Loucy (cell line): ENCODE data around the gene WDR83.
A peak's percentile ranks its signal among the peaks of the same experiment; 100 is the strongest.

Source experiments
- H2AFZ ChIP-seq: fragments of 200-600 bp; sonication (generic); 2 replicates; pipeline ENCODE4 v1.6.0; 2016; ENCODE audit warnings: antibody characterized with exemption, mild to moderate bottlenecking, low read length, moderate library complexity
- H3F3A ChIP-seq: fragments of 200-600 bp; 2 replicates; pipeline ENCODE4 v1.6.0; 2016; ENCODE audit warnings: antibody characterized with exemption, low read depth, mild to moderate bottlenecking
- H3K27me3 ChIP-seq: fragments of 200-600 bp; sonication (generic); 2 replicates; pipeline ENCODE4 v1.6.1; 2014; ENCODE audit warnings: low read length, mild to moderate bottlenecking; ENCODE audit not compliant: insufficient read depth, poor library complexity, severe bottlenecking
- H3K36me3 ChIP-seq: fragments of 200-600 bp; sonication (generic); 2 replicates; pipeline ENCODE4 v1.6.1; 2016; ENCODE audit warnings: low read length; ENCODE audit not compliant: insufficient read depth
- H3K4me1 ChIP-seq: fragments of 200-600 bp; sonication (generic); 2 replicates; pipeline ENCODE4 v1.5.1; 2014; ENCODE audit warnings: low read length, mild to moderate bottlenecking; ENCODE audit not compliant: insufficient read depth, poor library complexity, severe bottlenecking
- H3K4me2 ChIP-seq: fragments of 200-600 bp; sonication (generic); 2 replicates; pipeline ENCODE4 v1.6.0; 2014; ENCODE audit warnings: antibody characterized with exemption, low read length, low read depth, mild to moderate bottlenecking; ENCODE audit not compliant: poor library complexity, severe bottlenecking
- H3K4me3 ChIP-seq: fragments of 200-600 bp; sonication (generic); 2 replicates; pipeline ENCODE4 v1.5.1; 2014; ENCODE audit warnings: low read length, mild to moderate bottlenecking, mixed read lengths; ENCODE audit not compliant: poor library complexity, severe bottlenecking
- H3K79me2 ChIP-seq: fragments of 200-600 bp; sonication (generic); 2 replicates; pipeline ENCODE4 v1.6.1; 2014; ENCODE audit warnings: low read length; ENCODE audit not compliant: insufficient read depth
- H3K9ac ChIP-seq: fragments of 200-600 bp; sonication (generic); 2 replicates; pipeline ENCODE4 v1.6.0; 2014; ENCODE audit warnings: mild to moderate bottlenecking, low read depth, low read length, moderate library complexity; ENCODE audit not compliant: poor library complexity, severe bottlenecking
- H3K9me2 ChIP-seq: fragments of 200-600 bp; sonication (generic); replicated peaks from 2 replicates; pipeline ENCODE4 v1.6.1; 2016; ENCODE audit warnings: low read depth, low read length, mixed read lengths
- H3K9me3 ChIP-seq: fragments of 200-600 bp; sonication (generic); 2 replicates; pipeline ENCODE4 v1.6.1; 2014; ENCODE audit warnings: mild to moderate bottlenecking, antibody characterized with exemption, low read length, low read depth; ENCODE audit not compliant: insufficient read depth
- H4K20me1 ChIP-seq: fragments of 200-600 bp; sonication (generic); 2 replicates; pipeline ENCODE4 v1.6.0; 2014; ENCODE audit warnings: antibody characterized with exemption, low read length, mild to moderate bottlenecking; ENCODE audit not compliant: insufficient read depth, poor library complexity, severe bottlenecking
- EZH2phosphoT487 ChIP-seq: fragments of 200-600 bp; IDR thresholded peaks from 2 replicates; pipeline ENCODE4 v1.6.1; 2018; ENCODE audit warnings: antibody characterized with exemption, mild to moderate bottlenecking, moderate library complexity, borderline replicate concordance
- TF ChIP-seq, protein P1 (sequence below): fragments of 200-600 bp; sonication (generic); conservative IDR thresholded peaks from 2 replicates; pipeline ENCODE4 v1.5.1; 2014; ENCODE audit warnings: mild to moderate bottlenecking, antibody characterized with exemption, low read length

WDR83 gene

DNA sequence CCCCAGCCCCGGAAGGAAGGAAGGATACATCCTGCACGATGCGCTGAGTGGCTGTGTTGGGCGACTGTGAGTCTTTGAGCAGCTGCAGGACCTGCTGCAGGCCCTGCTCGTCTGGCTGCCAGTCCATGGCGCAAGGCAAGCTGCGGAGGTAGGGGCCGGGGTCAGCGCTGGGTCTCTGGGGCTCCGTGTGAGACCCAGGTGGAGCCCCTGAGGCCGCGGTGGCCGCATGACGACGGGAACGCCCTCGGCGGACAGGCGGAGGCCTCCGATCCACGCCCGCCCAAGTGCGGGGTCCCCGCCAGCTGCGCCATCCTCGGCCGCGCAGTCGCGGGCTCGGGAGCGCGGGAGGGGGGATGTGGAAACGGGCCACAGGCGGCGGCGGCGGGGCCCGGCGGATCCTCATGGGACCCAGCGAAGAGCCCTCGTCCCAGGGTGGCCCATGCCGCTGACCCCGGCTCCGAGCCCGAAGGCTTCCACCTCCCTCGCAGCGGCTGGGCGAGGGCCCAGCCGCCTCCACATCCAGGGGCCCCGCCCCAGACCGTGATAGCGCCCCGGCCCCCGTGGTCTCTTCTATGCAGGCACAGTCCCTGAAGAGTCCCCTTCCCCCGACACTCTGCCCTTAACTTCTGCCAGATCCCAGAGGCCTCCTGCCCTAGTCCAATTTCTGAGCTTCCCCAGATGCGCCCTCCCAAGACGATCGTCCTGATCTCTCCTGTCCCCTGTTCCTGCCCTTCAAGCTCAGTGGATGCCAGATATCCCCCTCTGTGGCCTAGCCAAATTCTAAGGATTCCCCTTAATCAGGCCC is 54.4 kb downstream of the WDR83 start:
- peaks cover 66% of the 10 kb centered on the region for H3K79me2 ChIP-seq
- no peaks in the 10 kb centered on the region for H3K9me2 ChIP-seq
- peaks cover 41% of the 10 kb centered on the region for H4K20me1 ChIP-seq
- H3K4me1 ChIP-seq, result peaks cover 26% of the 10 kb centered on the region
- H2AFZ ChIP-seq, result no peak overlapping the region
- H3K9ac ChIP-seq, result peak overlapping the region; percentile 99
- H3K9me3 ChIP-seq, result no peaks in the 10 kb centered on the region
- H3K36me3 ChIP-seq, result peaks cover 10% of the 10 kb centered on the region; the same call in 1 of the 2 replicates
- H3F3A ChIP-seq, result no peaks in the 10 kb centered on the region
- peak overlapping the region; percentile 94 for H3K4me3 ChIP-seq
- H3K27me3 ChIP-seq, result no peaks in the 10 kb centered on the region
- H3K4me2 ChIP-seq, result peak overlapping the region; percentile 97
- TF ChIP-seq, protein P1, sequence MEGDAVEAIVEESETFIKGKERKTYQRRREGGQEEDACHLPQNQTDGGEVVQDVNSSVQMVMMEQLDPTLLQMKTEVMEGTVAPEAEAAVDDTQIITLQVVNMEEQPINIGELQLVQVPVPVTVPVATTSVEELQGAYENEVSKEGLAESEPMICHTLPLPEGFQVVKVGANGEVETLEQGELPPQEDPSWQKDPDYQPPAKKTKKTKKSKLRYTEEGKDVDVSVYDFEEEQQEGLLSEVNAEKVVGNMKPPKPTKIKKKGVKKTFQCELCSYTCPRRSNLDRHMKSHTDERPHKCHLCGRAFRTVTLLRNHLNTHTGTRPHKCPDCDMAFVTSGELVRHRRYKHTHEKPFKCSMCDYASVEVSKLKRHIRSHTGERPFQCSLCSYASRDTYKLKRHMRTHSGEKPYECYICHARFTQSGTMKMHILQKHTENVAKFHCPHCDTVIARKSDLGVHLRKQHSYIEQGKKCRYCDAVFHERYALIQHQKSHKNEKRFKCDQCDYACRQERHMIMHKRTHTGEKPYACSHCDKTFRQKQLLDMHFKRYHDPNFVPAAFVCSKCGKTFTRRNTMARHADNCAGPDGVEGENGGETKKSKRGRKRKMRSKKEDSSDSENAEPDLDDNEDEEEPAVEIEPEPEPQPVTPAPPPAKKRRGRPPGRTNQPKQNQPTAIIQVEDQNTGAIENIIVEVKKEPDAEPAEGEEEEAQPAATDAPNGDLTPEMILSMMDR, result no peak
- TF ChIP-seq EZH2phosphoT487, result no peak

DNA sequence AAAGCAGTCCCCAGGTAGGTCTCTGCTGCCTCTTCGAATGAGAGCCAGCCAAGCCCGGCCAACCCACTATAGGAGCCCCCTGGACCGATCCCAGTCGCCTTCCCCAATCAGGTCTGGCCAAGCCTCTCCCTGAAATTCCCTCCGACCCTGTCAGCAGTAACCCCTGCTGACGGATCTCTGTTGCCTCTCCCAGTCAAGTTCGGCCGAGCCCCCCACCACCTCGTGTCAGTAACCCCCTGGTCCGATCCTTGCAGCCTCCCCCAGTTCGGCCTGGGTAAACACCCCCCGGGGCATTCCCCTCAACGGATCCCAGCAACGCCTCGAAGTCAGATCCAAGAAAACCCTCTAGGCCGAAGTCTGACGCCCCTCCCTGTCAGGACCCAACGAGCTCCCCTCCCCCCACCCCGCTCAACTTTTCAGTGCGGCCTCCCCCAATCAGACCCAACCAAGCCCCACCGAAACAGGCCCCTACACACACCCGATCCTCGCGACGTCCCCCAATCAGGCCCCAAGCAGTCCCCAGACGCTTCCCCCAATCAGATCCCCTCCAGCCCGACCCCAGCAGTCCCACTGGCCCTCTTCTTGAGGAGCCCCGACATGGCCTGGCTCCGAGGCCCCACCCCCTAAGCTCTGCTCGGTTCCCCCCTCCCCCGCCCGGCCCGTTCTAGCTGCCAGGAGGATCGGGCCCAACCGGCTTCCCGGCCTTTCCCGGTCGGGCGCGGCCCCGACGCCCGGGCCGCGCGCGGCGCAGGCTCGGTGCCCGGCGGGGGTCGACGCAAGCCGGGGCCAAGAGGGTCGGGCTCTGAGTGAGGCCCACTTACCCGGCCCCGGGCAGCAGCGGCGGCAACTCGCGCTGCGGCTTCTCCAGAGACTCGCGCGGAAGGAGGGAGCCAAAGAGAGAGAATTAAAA is 55.3 kb downstream of the WDR83 start:
- Histone ChIP-seq H3K9ac (peak overlapping the region; percentile 99), H3K79me2 (peaks cover 59% of the 10 kb centered on the region), H3K36me3 (peaks cover 10% of the 10 kb centered on the region; the same call in 1 of the 2 replicates), H4K20me1 (peaks cover 37% of the 10 kb centered on the region), H3F3A (no peaks in the 10 kb centered on the region), H3K4me2 (peak overlapping the region; percentile 97), H3K27me3 (no peaks in the 10 kb centered on the region), H2AFZ (peak overlapping the region; percentile 59; the same call in 1 of the 2 replicates), H3K4me3 (peak overlapping the region; percentile 94), H3K4me1 (peaks cover 26% of the 10 kb centered on the region), H3K9me3 (no peaks in the 10 kb centered on the region), H3K9me2 (no peaks in the 10 kb centered on the region)
- TF ChIP-seq, protein P1, result no peak
- TF ChIP-seq EZH2phosphoT487, result no peak

DNA sequence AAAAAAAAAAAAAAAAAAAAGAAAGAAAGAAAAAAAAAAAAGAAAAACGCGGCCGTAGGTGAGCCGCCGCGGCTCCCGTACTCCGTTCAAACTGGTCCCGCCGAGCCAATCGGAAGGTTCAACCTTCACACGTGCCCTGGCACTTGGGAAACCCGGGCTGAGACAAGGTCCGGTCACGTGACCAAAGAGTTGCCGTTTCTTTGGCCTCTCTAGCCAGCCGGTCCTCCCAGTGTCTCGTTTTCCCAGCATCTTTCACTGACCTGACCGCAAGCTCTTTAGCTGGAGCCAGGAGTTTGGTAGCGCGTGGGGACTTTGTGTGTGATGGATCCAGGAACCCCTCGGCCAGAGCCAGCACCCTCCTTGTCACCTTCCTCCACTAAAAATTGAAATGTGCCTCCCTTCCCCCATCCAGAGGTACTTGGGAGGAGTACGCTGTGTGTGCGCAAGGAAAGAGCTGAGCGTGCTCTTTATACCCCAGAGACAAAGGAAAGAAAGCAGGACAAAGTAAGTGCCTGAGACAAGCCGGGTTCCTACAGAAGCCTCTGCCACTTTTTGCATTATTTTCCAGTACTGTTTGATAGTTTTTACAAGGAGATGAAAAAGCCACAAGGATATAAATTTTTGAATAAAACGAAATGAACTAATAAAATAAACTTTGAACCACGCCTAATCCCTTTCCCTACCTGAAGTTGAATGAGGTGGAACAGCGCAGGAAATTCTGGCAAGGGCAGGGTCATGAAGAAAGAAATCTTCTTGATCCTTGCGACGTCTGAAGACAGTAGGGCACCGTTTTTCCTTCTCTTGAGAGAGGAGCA is 56.2 kb downstream of the WDR83 start:
- H3F3A ChIP-seq, result no peaks in the 10 kb centered on the region
- H3K79me2 ChIP-seq, result peaks cover 53% of the 10 kb centered on the region
- H3K4me1 ChIP-seq, result peaks cover 26% of the 10 kb centered on the region
- H4K20me1 ChIP-seq, result peaks cover 32% of the 10 kb centered on the region
- no peaks in the 10 kb centered on the region for H3K9me3 ChIP-seq
- peak overlapping the region; percentile 88 for H2AFZ ChIP-seq
- H3K9me2 ChIP-seq, result no peaks in the 10 kb centered on the region
- H3K4me2 ChIP-seq, result peak overlapping the region; percentile 97
- H3K27me3 ChIP-seq, result no peaks in the 10 kb centered on the region
- H3K36me3 ChIP-seq, result peaks cover 13% of the 10 kb centered on the region; the same call in 1 of the 2 replicates
- H3K4me3 ChIP-seq, result peak overlapping the region; percentile 94
- H3K9ac ChIP-seq, result peak overlapping the region; percentile 99
- TF ChIP-seq, protein P1, result no peak
- TF ChIP-seq EZH2phosphoT487, result no peak
